H9 (cell line): Measurements from ENCODE around the gene PDS5B. TPM values are rescaled to one million over a fixed set of nuclear protein-coding genes. Genes with fewer than 3 reads are reported as not detected.

Experiments used
- DNase-seq: peaks from one replicate; pipeline ENCODE4 v3.0.0-alpha.2; 2017
- H2AFZ ChIP-seq: one replicate; pipeline ENCODE4 v1.6.1; 2013; ENCODE audit warnings: mild to moderate bottlenecking, low read length, control low read depth, moderate library complexity
- H2AK5ac ChIP-seq: 2 replicates; pipeline ENCODE4 v1.6.1; 2013; ENCODE audit warnings: low read length, control low read depth, mixed read lengths; ENCODE audit not compliant: insufficient read length
- H2BK120ac ChIP-seq: one replicate; pipeline ENCODE4 v1.6.1; 2013; ENCODE audit warnings: low read depth, mild to moderate bottlenecking, low read length, control low read depth, inconsistent platforms; ENCODE audit not compliant: poor library complexity, severe bottlenecking
- H2BK12ac ChIP-seq: 2 replicates; pipeline ENCODE4 v1.6.1; 2013; ENCODE audit warnings: low read length, control low read depth, mixed read lengths, low read depth; ENCODE audit not compliant: insufficient read length
- H2BK15ac ChIP-seq: 2 replicates; pipeline ENCODE4 v1.6.1; 2013; ENCODE audit warnings: low read depth, low read length, control low read depth
- H2BK20ac ChIP-seq: one replicate; pipeline ENCODE4 v1.6.1; 2013; ENCODE audit warnings: low read depth, mild to moderate bottlenecking, low read length, control low read depth, inconsistent platforms; ENCODE audit not compliant: poor library complexity, severe bottlenecking
- H2BK5ac ChIP-seq: 2 replicates; pipeline ENCODE4 v1.6.1; 2013; ENCODE audit warnings: low read length, control low read depth, mixed read lengths; ENCODE audit not compliant: insufficient read length
- H3K14ac ChIP-seq: 2 replicates; pipeline ENCODE4 v1.6.1; 2013; ENCODE audit warnings: low read length, control low read depth; ENCODE audit not compliant: insufficient read depth
- H3K18ac ChIP-seq: 2 replicates; pipeline ENCODE4 v1.6.1; 2013; ENCODE audit warnings: low read depth, mild to moderate bottlenecking, mixed read lengths, low read length, control low read depth; ENCODE audit not compliant: insufficient read length
- H3K23ac ChIP-seq: 2 replicates; pipeline ENCODE4 v1.6.1; 2013; ENCODE audit warnings: low read length, control low read depth, mixed read lengths, low read depth; ENCODE audit not compliant: insufficient read length
- H3K23me2 ChIP-seq: 2 replicates; pipeline ENCODE4 v1.6.1; 2013; ENCODE audit warnings: low read depth, mild to moderate bottlenecking, mixed read lengths, low read length, control low read depth; ENCODE audit not compliant: insufficient read length, poor library complexity, severe bottlenecking
- H3K27ac ChIP-seq: 2 replicates; pipeline ENCODE4 v1.5.1; 2013; ENCODE audit warnings: low read length, control low read depth, mixed read lengths, low read depth; ENCODE audit not compliant: insufficient read length
- H3K27me3 ChIP-seq: 2 replicates; pipeline ENCODE4 v1.6.1; 2013; ENCODE audit warnings: low read length, control low read depth, inconsistent platforms; ENCODE audit not compliant: insufficient read depth
- H3K4ac ChIP-seq: 2 replicates; pipeline ENCODE4 v1.6.1; 2013; ENCODE audit warnings: low read depth, mild to moderate bottlenecking, control low read depth, inconsistent platforms, low read length, moderate library complexity
- H3K4me1 ChIP-seq: 2 replicates; pipeline ENCODE4 v1.6.1; 2013; ENCODE audit warnings: low read length, control low read depth, inconsistent platforms; ENCODE audit not compliant: insufficient read depth
- H3K4me2 ChIP-seq: 2 replicates; pipeline ENCODE4 v1.6.1; 2013; ENCODE audit warnings: low read length, control low read depth, mixed read lengths; ENCODE audit not compliant: insufficient read length, insufficient read depth
- H3K56ac ChIP-seq: 2 replicates; pipeline ENCODE4 v1.6.1; 2013; ENCODE audit warnings: low read depth, mild to moderate bottlenecking, mixed read lengths, low read length, control low read depth; ENCODE audit not compliant: insufficient read length
- H3K79me1 ChIP-seq: 2 replicates; pipeline ENCODE4 v1.6.1; 2013; ENCODE audit warnings: low read depth, mild to moderate bottlenecking, moderate library complexity, low read length, control low read depth, inconsistent platforms; ENCODE audit not compliant: insufficient read depth, poor library complexity, severe bottlenecking
- H3K79me2 ChIP-seq: 2 replicates; pipeline ENCODE4 v1.6.1; 2013; ENCODE audit warnings: low read length, control low read depth, inconsistent platforms; ENCODE audit not compliant: insufficient read depth
- H3K9ac ChIP-seq: 2 replicates; pipeline ENCODE4 v1.6.1; 2013; ENCODE audit warnings: low read length, control low read depth, mixed read lengths; ENCODE audit not compliant: insufficient read length; ENCODE audit errors: extremely low read depth
- H3K9me3 ChIP-seq: one replicate; pipeline ENCODE4 v1.6.1; 2013; ENCODE audit warnings: low read depth, low read length, inconsistent platforms; ENCODE audit not compliant: control insufficient read depth
- H3T11ph ChIP-seq: one replicate; pipeline ENCODE4 v1.6.1; 2013; ENCODE audit warnings: mild to moderate bottlenecking, low read length, control low read depth, inconsistent platforms
- H4K20me1 ChIP-seq: one replicate; pipeline ENCODE4 v1.6.1; 2013; ENCODE audit not compliant: control insufficient read depth, insufficient read length, insufficient read depth
- H4K5ac ChIP-seq: 2 replicates; pipeline ENCODE4 v1.6.1; 2013; ENCODE audit warnings: low read depth, mild to moderate bottlenecking, mixed read lengths, low read length, control low read depth; ENCODE audit not compliant: insufficient read length
- H4K8ac ChIP-seq: replicated peaks from 2 replicates; pipeline ENCODE4 v1.6.1; 2013; ENCODE audit warnings: low read length, control low read depth, mixed read lengths, low read depth; ENCODE audit not compliant: insufficient read length
- H4K91ac ChIP-seq: 2 replicates; pipeline ENCODE4 v1.6.1; 2013; ENCODE audit warnings: low read depth, mild to moderate bottlenecking, moderate library complexity, mixed read lengths, low read length, control low read depth; ENCODE audit not compliant: insufficient read length
- H3K27ac Mint-ChIP-seq, 3 experiments: 2 replicates in 2 of 3; 3 replicates in 1 of 3; pipeline ENCODE4 v1.8.0; 2020 to 2021; ENCODE audit warnings: mixed read lengths in 3 of 3, mild to moderate bottlenecking in 1 of 3, moderate library complexity in 1 of 3
- H3K27me3 Mint-ChIP-seq: 2 replicates; pipeline ENCODE4 v1.8.0; 2021; ENCODE audit warnings: low read depth, mild to moderate bottlenecking, moderate library complexity, mixed read lengths
- H3K36me3 Mint-ChIP-seq, 3 experiments: 2 replicates in 2 of 3; 3 replicates in 1 of 3; pipeline ENCODE4 v1.8.0; 2020 to 2021; ENCODE audit warnings: low read depth in 3 of 3, mixed read lengths in 3 of 3; ENCODE audit not compliant: insufficient read depth in 1 of 3
- H3K4me1 Mint-ChIP-seq, 2 experiments: 2 replicates each; pipeline ENCODE4 v1.8.0; 2020; ENCODE audit warnings: mixed read lengths in 2 of 2
- H3K4me3 Mint-ChIP-seq, 2 experiments: 2 replicates in 1 of 2; 3 replicates in 1 of 2; pipeline ENCODE4 v1.8.0; 2020 to 2021; ENCODE audit warnings: mild to moderate bottlenecking in 2 of 2, mixed read lengths in 2 of 2, moderate library complexity in 1 of 2
- H3K9me3 Mint-ChIP-seq, 2 experiments: 2 replicates in 1 of 2; 3 replicates in 1 of 2; pipeline ENCODE4 v1.8.0; 2020; ENCODE audit warnings: mild to moderate bottlenecking in 2 of 2, mixed read lengths in 2 of 2, moderate library complexity in 1 of 2
- WGBS: extraction: QIAGEN DNeasy Blood & Tissue Kit; methylation state at CpG from one replicate; pipeline ENCODE4 v1.1.7; 2013; ENCODE audit warnings: missing lambda C conversion rate, low lambda C conversion rate, mixed read lengths; ENCODE audit not compliant: insufficient read length; ENCODE audit errors: extremely low coverage; 5-methylcytosine and 5-hydroxymethylcytosine counted together
- total RNA-seq: library from RNA; stranded (reverse); gene quantifications from 2 replicates; pipeline ENCODE4 v1.2.1, GENCODE V29; 2021
- TF ChIP-seq, protein P1 (sequence below): fragments of 200-600 bp; sonication (generic); conservative IDR thresholded peaks from 3 replicates; pipeline ENCODE4 v1.8.0; 2021; ENCODE audit warnings: antibody characterized with exemption, mild to moderate bottlenecking

The PDS5B gene
- total RNA-seq, 1 experiment from 2014 or later: 50.0 TPM

DNA sequence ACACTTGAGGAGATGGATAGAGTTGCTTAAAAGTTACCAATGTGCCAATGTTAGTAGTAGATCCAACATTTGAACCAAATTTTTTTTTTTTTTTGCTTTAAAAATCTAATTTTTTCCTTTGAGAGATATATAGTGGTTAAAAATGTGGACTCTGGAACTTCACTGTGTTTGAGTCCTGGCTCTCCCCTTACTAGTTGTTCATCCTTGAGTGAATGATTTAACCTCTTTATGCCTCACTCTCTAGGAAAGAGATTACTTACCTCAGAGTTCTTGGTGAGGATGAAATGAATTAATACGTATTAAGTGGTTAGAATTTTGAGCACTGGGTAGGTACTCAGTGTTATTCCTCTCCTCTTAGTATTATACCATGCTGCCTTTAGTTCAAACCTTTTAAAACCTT lies 24.3 kb downstream of the PDS5B start:
- H3K23me2 ChIP-seq: no peaks in the 10 kb centered on the region
- DNase-seq: no peak
- no peak overlapping the region for H3K56ac ChIP-seq
- no peaks in the 10 kb centered on the region for H3K4me1 ChIP-seq
- no peak overlapping the region for H2BK20ac ChIP-seq
- H4K91ac ChIP-seq: no peak overlapping the region
- H3K4me2 ChIP-seq: no peak overlapping the region
- no peak overlapping the region for H2BK15ac ChIP-seq
- no peak overlapping the region for H3K23ac ChIP-seq
- H3K9ac ChIP-seq: no peak overlapping the region
- H3T11ph ChIP-seq: no peak overlapping the region
- H3K36me3 Mint-ChIP-seq: peaks cover 31 to 33% (median 31%) of the 10 kb centered on the region in 3 experiments
- H3K14ac ChIP-seq: no peak overlapping the region
- WGBS: no CpG with 5 or more reads among the region's 1 CpG
- peaks cover 8% of the 10 kb centered on the region for H3K79me1 ChIP-seq
- no peak overlapping the region for H3K4me3 Mint-ChIP-seq
- no peak overlapping the region for H2BK120ac ChIP-seq
- H3K9me3 Mint-ChIP-seq: peaks cover 28 to 30% of the 10 kb centered on the region in 2 experiments
- H3K18ac ChIP-seq: no peak overlapping the region
- peaks cover 27% of the 10 kb centered on the region; the same call in 1 of the 2 replicates for H3K79me2 ChIP-seq
- no peak overlapping the region for H4K5ac ChIP-seq
- no peaks in the 10 kb centered on the region for H4K20me1 ChIP-seq
- H2AK5ac ChIP-seq: no peak overlapping the region
- TF ChIP-seq, protein P1, sequence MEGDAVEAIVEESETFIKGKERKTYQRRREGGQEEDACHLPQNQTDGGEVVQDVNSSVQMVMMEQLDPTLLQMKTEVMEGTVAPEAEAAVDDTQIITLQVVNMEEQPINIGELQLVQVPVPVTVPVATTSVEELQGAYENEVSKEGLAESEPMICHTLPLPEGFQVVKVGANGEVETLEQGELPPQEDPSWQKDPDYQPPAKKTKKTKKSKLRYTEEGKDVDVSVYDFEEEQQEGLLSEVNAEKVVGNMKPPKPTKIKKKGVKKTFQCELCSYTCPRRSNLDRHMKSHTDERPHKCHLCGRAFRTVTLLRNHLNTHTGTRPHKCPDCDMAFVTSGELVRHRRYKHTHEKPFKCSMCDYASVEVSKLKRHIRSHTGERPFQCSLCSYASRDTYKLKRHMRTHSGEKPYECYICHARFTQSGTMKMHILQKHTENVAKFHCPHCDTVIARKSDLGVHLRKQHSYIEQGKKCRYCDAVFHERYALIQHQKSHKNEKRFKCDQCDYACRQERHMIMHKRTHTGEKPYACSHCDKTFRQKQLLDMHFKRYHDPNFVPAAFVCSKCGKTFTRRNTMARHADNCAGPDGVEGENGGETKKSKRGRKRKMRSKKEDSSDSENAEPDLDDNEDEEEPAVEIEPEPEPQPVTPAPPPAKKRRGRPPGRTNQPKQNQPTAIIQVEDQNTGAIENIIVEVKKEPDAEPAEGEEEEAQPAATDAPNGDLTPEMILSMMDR: no peak
- no peak overlapping the region for H4K8ac ChIP-seq
- no peaks in the 10 kb centered on the region; the same call in 1 of the 2 replicates for H3K27me3 Mint-ChIP-seq
- no peak overlapping the region for H3K27ac Mint-ChIP-seq
- H3K9me3 ChIP-seq: peaks cover 5% of the 10 kb centered on the region
- H3K4me1 Mint-ChIP-seq: peaks cover 20 to 21% of the 10 kb centered on the region in 2 experiments
- no peak overlapping the region for H2AFZ ChIP-seq
- no peak overlapping the region for H2BK5ac ChIP-seq
- no peak overlapping the region for H2BK12ac ChIP-seq
- H3K4ac ChIP-seq: no peak overlapping the region
- no peaks in the 10 kb centered on the region for H3K27me3 ChIP-seq
- no peak overlapping the region for H3K27ac ChIP-seq
